Common myeloid progenitor, CD34-positive (primary cell): ENCODE data around the gene EMP1.

ENCODE experiments used
- CTCF ChIA-PET: fragments of 350-600 bp; sonication (Branson Sonifier 250); formaldehyde crosslinking; loops from one replicate; lab custom pipeline; 2021; ENCODE audit warnings: antibody characterized with exemption; lab: Charles Lee
- POLR2A ChIA-PET: fragments of 350-600 bp; sonication (Branson Sonifier 250); formaldehyde crosslinking; loops from one replicate; lab custom pipeline; 2021; ENCODE audit warnings: antibody characterized with exemption; lab: Charles Lee
- DNase-seq, 3 donors: peaks; one replicate each; pipeline versions ENCODE4 v3.0.0 to v3.0.0-alpha.2; 2013
- H3K27ac ChIP-seq, 2 experiments: 1 replicate in 1 of 2; 2 replicates in 1 of 2; pipeline ENCODE4 v1.7.0; 2013; ENCODE audit warnings: inconsistent platforms in 2 of 2, low read length in 2 of 2, mild to moderate bottlenecking in 2 of 2, low read depth in 1 of 2, moderate library complexity in 1 of 2; ENCODE audit not compliant: severe bottlenecking in 2 of 2, insufficient read depth in 1 of 2, poor library complexity in 1 of 2
- H3K27me3 ChIP-seq, 5 experiments: replicated peaks in 2 of 5; 1 replicate in 3 of 5; 2 replicates in 2 of 5; pipeline versions ENCODE4 v1.6.1 to v1.7.0; 2013; ENCODE audit warnings: low read length in 4 of 5, mild to moderate bottlenecking in 2 of 5, moderate library complexity in 2 of 5, inconsistent platforms in 1 of 5; ENCODE audit not compliant: insufficient read depth in 5 of 5, control insufficient read depth in 4 of 5
- H3K36me3 ChIP-seq, 4 experiments: 1 replicate in 2 of 4; 2 replicates in 2 of 4; pipeline versions ENCODE4 v1.6.1 to v1.7.0; 2013; ENCODE audit warnings: low read length in 3 of 4, control low read depth in 1 of 4, mild to moderate bottlenecking in 1 of 4; ENCODE audit not compliant: control insufficient read depth in 4 of 4, insufficient read depth in 4 of 4
- H3K4me1 ChIP-seq, 4 experiments: 1 replicate in 3 of 4; 2 replicates in 1 of 4; pipeline versions ENCODE4 v1.6.1 to v1.7.1; 2013; ENCODE audit warnings: low read length in 3 of 4, mild to moderate bottlenecking in 3 of 4, control low read depth in 1 of 4, inconsistent platforms in 1 of 4, moderate library complexity in 1 of 4; ENCODE audit not compliant: control insufficient read depth in 4 of 4, insufficient read depth in 4 of 4; ENCODE audit errors: control extremely low read depth in 1 of 4
- H3K4me3 ChIP-seq, 7 experiments: 1 replicate in 4 of 7; 2 replicates in 3 of 7; pipeline versions ENCODE4 v1.5.1 to v1.7.0; 2013; ENCODE audit warnings: mild to moderate bottlenecking in 7 of 7, low read length in 6 of 7, moderate library complexity in 6 of 7, inconsistent platforms in 2 of 7, low read depth in 2 of 7, control low read depth in 1 of 7; ENCODE audit not compliant: insufficient read depth in 4 of 7, control insufficient read depth in 1 of 7; ENCODE audit errors: extremely low read depth in 1 of 7
- H3K9me3 ChIP-seq, 5 experiments: 1 replicate in 4 of 5; 2 replicates in 1 of 5; pipeline versions ENCODE4 v1.6.1 to v1.7.1; 2013; ENCODE audit warnings: low read length in 4 of 5, mild to moderate bottlenecking in 2 of 5, inconsistent platforms in 1 of 5, low read depth in 1 of 5, moderate library complexity in 1 of 5; ENCODE audit not compliant: control insufficient read depth in 4 of 5, insufficient read depth in 2 of 5; ENCODE audit errors: control extremely low read depth in 1 of 5
- WGBS: methylation state at CpG from one replicate; pipeline ENCODE4 v1.1.5; 2013; ENCODE audit not compliant: insufficient coverage; 5-methylcytosine and 5-hydroxymethylcytosine counted together

EMP1 gene

GRCh38 chr12:13208533-13209435 lies 12.3 kb downstream of the EMP1 start:
- WGBS, result 73% methylated on average over 5 of the region's 9 CpGs
- peak; percentile 61 to 80 (median 74) for DNase-seq
- ChIA-PET POLR2A (no interaction called here), CTCF (interaction anchor here (0.8 to 14.7 kb wide), 20 partner anchors 9 to 371 kb away, joined by 3 to 174 read pairs (median 4); no protein-coding TSS in a partner anchor)
- Histone ChIP-seq H3K27ac (no peak overlapping the region), H3K4me3 (peak overlapping the region in 1 of 7 experiments; percentile 8), H3K9me3 (no peaks in the 10 kb centered on the region), H3K36me3 (peaks cover 0 to 22% (median 9%) of the 10 kb centered on the region in 4 experiments), H3K4me1 (peaks cover 0 to 78% (median 56%) of the 10 kb centered on the region in 4 experiments), H3K27me3 (no peaks in the 10 kb centered on the region)

GRCh38 chr12:13209436-13210235 lies 13.1 kb downstream of the EMP1 start:
- Histone ChIP-seq H3K4me1 (peaks cover 0 to 70% (median 56%) of the 10 kb centered on the region in 4 experiments), H3K36me3 (peaks cover 0 to 29% (median 14%) of the 10 kb centered on the region in 4 experiments), H3K4me3 (no peak overlapping the region), H3K27ac (no peak overlapping the region), H3K9me3 (no peaks in the 10 kb centered on the region), H3K27me3 (no peaks in the 10 kb centered on the region)
- DNase-seq, result no peak
- WGBS, result 17% methylated on average over 2 of the region's 7 CpGs
- POLR2A ChIA-PET, result no interaction called here
- CTCF ChIA-PET, result interaction anchor here (0.9 to 14.7 kb wide), 19 partner anchors 8 to 293 kb away, joined by 3 to 174 read pairs (median 13); no protein-coding TSS in a partner anchor

GRCh38 chr12:13210236-13211190 lies 14.0 kb downstream of the EMP1 start:
- whole genome bisulfite sequencing, result 100% methylated on average over 1 of the region's 4 CpGs

GRCh38 chr12:13211191-13211858 lies 14.8 kb downstream of the EMP1 start:
- Histone ChIP-seq H3K36me3 (peaks cover 0 to 46% (median 28%) of the 10 kb centered on the region in 4 experiments), H3K27ac (no peak overlapping the region), H3K4me3 (no peak overlapping the region), H3K27me3 (no peaks in the 10 kb centered on the region), H3K4me1 (peaks cover 0 to 54% (median 46%) of the 10 kb centered on the region in 4 experiments), H3K9me3 (peaks cover 0 to 7% (median 2%) of the 10 kb centered on the region in 5 experiments)
- CTCF ChIA-PET, result interaction anchor here (0.7 to 14.7 kb wide), 40 partner anchors 11 to 422 kb away, joined by 3 to 174 read pairs (median 7); partner anchors contain the start of genes EMP1 and FAM234B
- POLR2A ChIA-PET, result interaction anchor here (0.9 kb wide), 1 partner anchor 212 kb away, joined by 3 read pairs; no protein-coding TSS in a partner anchor
- DNase-seq, result no peak
- 100% methylated on average over 2 of the region's 7 CpGs for WGBS

More at GRCh38 chr12:13210236-13211190, 14.0 kb downstream of the EMP1 start:
- Histone ChIP-seq H3K9me3 (peaks cover 0 to under 1% (median 0%) of the 10 kb centered on the region in 5 experiments), H3K27me3 (no peaks in the 10 kb centered on the region), H3K4me1 (peaks cover 0 to 62% (median 54%) of the 10 kb centered on the region in 4 experiments), H3K36me3 (peaks cover 0 to 38% (median 22%) of the 10 kb centered on the region in 4 experiments), H3K4me3 (no peak overlapping the region), H3K27ac (no peak overlapping the region)
- POLR2A ChIA-PET, result no interaction called here
- CTCF ChIA-PET, result interaction anchor here (0.6 to 14.7 kb wide), 19 partner anchors 8 to 421 kb away, joined by 3 to 174 read pairs (median 13); no protein-coding TSS in a partner anchor
- DNase-seq, result peak in 1 of 3 donors; percentile 33

- no peak overlapping the region for H3K27ac ChIP-seq
- no CpG with 5 or more reads among the region's 8 CpGs for WGBS
- ChIA-PET POLR2A (interaction anchor here (0.9 kb wide), 1 partner anchor 213 kb away, joined by 3 read pairs; no protein-coding TSS in a partner anchor), CTCF (interaction anchor here (0.6 to 14.7 kb wide), 52 partner anchors 9 to 423 kb away, joined by 3 to 174 read pairs (median 4); partner anchors contain the start of genes EMP1 and FAM234B)
- no peak overlapping the region for H3K4me3 ChIP-seq
- peaks cover 0 to 8% (median 2%) of the 10 kb centered on the region in 5 experiments for H3K9me3 ChIP-seq
- peaks cover 0 to 47% (median 39%) of the 10 kb centered on the region in 4 experiments for H3K4me1 ChIP-seq
- DNase-seq, result peak; percentile 74 to 91 (median 84)
- no peaks in the 10 kb centered on the region for H3K27me3 ChIP-seq
- H3K36me3 ChIP-seq, result peaks cover 0 to 53% (median 30%) of the 10 kb centered on the region in 4 experiments
Observed at GRCh38 chr12:13211859-13212664, 15.5 kb downstream of the EMP1 start.
